ENCODE measurements around the gene IRF4.

IRF4 gene

GRCh38 chr6:444653-445275 lies 53.2 kb downstream of the IRF4 start:
- DNase-seq (ENCODE audit: low spot score) = peak; percentile 57

GRCh38 chr6:445571-446417 lies 54.2 kb downstream of the IRF4 start:
- peak; percentile 28 for DNase-seq (ENCODE audit: low spot score)

- DNase-seq (ENCODE audit: low spot score) = no peak
Observed at GRCh38 chr6:446418-447366, 55.1 kb downstream of the IRF4 start.

- no peak for DNase-seq (ENCODE audit: low spot score)
Observed at GRCh38 chr6:447381-448165, 56.0 kb downstream of the IRF4 start.

GRCh38 chr6:448296-449056 lies 56.9 kb downstream of the IRF4 start:
- no peak for DNase-seq (ENCODE audit: low spot score)

GRCh38 chr6:449057-449430 lies 57.5 kb downstream of the IRF4 start:
- no peak for DNase-seq (ENCODE audit: low spot score)

GRCh38 chr6:449486-450419 lies 58.2 kb downstream of the IRF4 start:
- DNase-seq (ENCODE audit: low spot score) = no peak

GRCh38 chr6:451336-451735 lies 59.8 kb downstream of the IRF4 start:
- DNase-seq (ENCODE audit: low spot score) = no peak

GRCh38 chr6:451847-452246 lies 60.3 kb downstream of the IRF4 start:
- no peak for DNase-seq (ENCODE audit: low spot score)

- DNase-seq (ENCODE audit: low spot score) = no peak
Observed at GRCh38 chr6:452301-453067, 60.9 kb downstream of the IRF4 start.

- no peak for DNase-seq (ENCODE audit: low spot score)
Observed at GRCh38 chr6:453152-453551, 61.6 kb downstream of the IRF4 start.

- DNase-seq (ENCODE audit: low spot score) = no peak
Observed at GRCh38 chr6:454148-454991, 62.8 kb downstream of the IRF4 start.

GRCh38 chr6:455006-455585 lies 63.5 kb downstream of the IRF4 start:
- no peak for DNase-seq (ENCODE audit: low spot score)

- no peak for DNase-seq (ENCODE audit: low spot score)
Observed at GRCh38 chr6:455835-456234, 64.3 kb downstream of the IRF4 start.

- no peak for DNase-seq (ENCODE audit: low spot score)
Observed at GRCh38 chr6:456358-456867, 64.9 kb downstream of the IRF4 start.

GRCh38 chr6:456887-457286 lies 65.3 kb downstream of the IRF4 start:
- no peak for DNase-seq (ENCODE audit: low spot score)
